ENCODE results near the gene USP48. TPM values are rescaled to one million over a fixed set of nuclear protein-coding genes. Genes with fewer than 3 reads are reported as not detected.

The USP48 gene
- total and polyA plus RNA-seq, 2 donors (not counting 1 experiment from before 2014, with no cell fraction given), result 34.1 to 45.6 TPM

- Histone ChIP-seq H3K9me3 (ENCODE audit: control insufficient read depth, insufficient read depth, low read depth, low read length) (no peaks in the 10 kb centered on the region), H3K27me3 (ENCODE audit: control insufficient read depth, insufficient read depth, low read length) (no peaks in the 10 kb centered on the region), H2AFZ (ENCODE audit: low read length) (peak overlapping the region; percentile 71), H3K79me2 (ENCODE audit: control insufficient read depth, insufficient read depth, low read length) (peaks cover 34% of the 10 kb centered on the region), H4K20me1 (ENCODE audit: control insufficient read depth, extremely low read depth, insufficient read depth, low read length) (no peaks in the 10 kb centered on the region), H3K4me2 (ENCODE audit: extremely low read depth, insufficient read depth, low read length) (peak overlapping the region; percentile 100), H3K4me1 (ENCODE audit: control insufficient read depth, extremely low read depth, insufficient read depth, low read length) (peaks cover 4% of the 10 kb centered on the region), H3K4me3 (replicated peaks in 1 of 4; ENCODE audit: control extremely low read depth in 1 of 4, insufficient read depth in 1 of 4, low read depth in 3 of 4, low read length in 4 of 4) (peak overlapping the region; percentile 76 to 98 (median 96)), H3K27ac (ENCODE audit: insufficient read depth, low read length) (peak overlapping the region; percentile 100), H3K36me3 (ENCODE audit: control insufficient read depth, insufficient read depth, low read length) (no peaks in the 10 kb centered on the region), H3K9ac (ENCODE audit: insufficient read depth, low read length) (peak overlapping the region; percentile 99)
- TF ChIP-seq CTCF (conservative IDR thresholded peaks at IDR 0.05 in 1 of 2, IDR thresholded peaks at IDR 0.05 in 1 of 2; ENCODE audit: low read depth in 1 of 2, low read length in 2 of 2) (no peak), EZH2 (IDR thresholded peaks at IDR 0.05; ENCODE audit: low read length, missing control alignments) (no peak)
- DNase-seq (ENCODE audit: low read depth in 2 of 2), result peak; percentile 76 to 96
Observed at GRCh38 chr1:21783679-21784603, 992 bp upstream of the USP48 start.

GRCh38 chr1:21782349-21782867 is 541 bp downstream of the USP48 start:
- no peak for TF ChIP-seq EZH2 (IDR thresholded peaks at IDR 0.05; ENCODE audit: low read length, missing control alignments)
- peak; percentile 11 to 36 for TF ChIP-seq CTCF (conservative IDR thresholded peaks at IDR 0.05 in 1 of 2, IDR thresholded peaks at IDR 0.05 in 1 of 2; ENCODE audit: low read depth in 1 of 2, low read length in 2 of 2)
- H3K27me3 ChIP-seq (ENCODE audit: control insufficient read depth, insufficient read depth, low read length), result no peaks in the 10 kb centered on the region
- no peaks in the 10 kb centered on the region for H3K9me3 ChIP-seq (ENCODE audit: control insufficient read depth, insufficient read depth, low read depth, low read length)
- H3K9ac ChIP-seq (ENCODE audit: insufficient read depth, low read length), result peak overlapping the region; percentile 99
- H3K79me2 ChIP-seq (ENCODE audit: control insufficient read depth, insufficient read depth, low read length), result peaks cover 50% of the 10 kb centered on the region
- H3K27ac ChIP-seq (ENCODE audit: insufficient read depth, low read length), result peak overlapping the region; percentile 100
- no peaks in the 10 kb centered on the region for H4K20me1 ChIP-seq (ENCODE audit: control insufficient read depth, extremely low read depth, insufficient read depth, low read length)
- peak; percentile 56 to 57 for DNase-seq (ENCODE audit: low read depth in 2 of 2)
- H3K4me2 ChIP-seq (ENCODE audit: extremely low read depth, insufficient read depth, low read length), result peak overlapping the region; percentile 89
- peak overlapping the region; percentile 76 to 98 (median 90) for H3K4me3 ChIP-seq (replicated peaks in 1 of 4; ENCODE audit: control extremely low read depth in 1 of 4, insufficient read depth in 1 of 4, low read depth in 3 of 4, low read length in 4 of 4)
- peaks cover 4% of the 10 kb centered on the region for H3K4me1 ChIP-seq (ENCODE audit: control insufficient read depth, extremely low read depth, insufficient read depth, low read length)
- peak overlapping the region; percentile 85 for H2AFZ ChIP-seq (ENCODE audit: low read length)
- H3K36me3 ChIP-seq (ENCODE audit: control insufficient read depth, insufficient read depth, low read length), result no peaks in the 10 kb centered on the region

GRCh38 chr1:21781815-21782348 is 1.1 kb downstream of the USP48 start:
- peak; percentile 42 to 55 for DNase-seq (ENCODE audit: low read depth in 2 of 2)
- Histone ChIP-seq H4K20me1 (ENCODE audit: control insufficient read depth, extremely low read depth, insufficient read depth, low read length) (no peaks in the 10 kb centered on the region), H2AFZ (ENCODE audit: low read length) (peak overlapping the region; percentile 85), H3K9ac (ENCODE audit: insufficient read depth, low read length) (peak overlapping the region; percentile 99), H3K36me3 (ENCODE audit: control insufficient read depth, insufficient read depth, low read length) (no peaks in the 10 kb centered on the region), H3K4me2 (ENCODE audit: extremely low read depth, insufficient read depth, low read length) (peak overlapping the region; percentile 89), H3K79me2 (ENCODE audit: control insufficient read depth, insufficient read depth, low read length) (peaks cover 55% of the 10 kb centered on the region), H3K27ac (ENCODE audit: insufficient read depth, low read length) (peak overlapping the region; percentile 100), H3K4me3 (replicated peaks in 1 of 4; ENCODE audit: control extremely low read depth in 1 of 4, insufficient read depth in 1 of 4, low read depth in 3 of 4, low read length in 4 of 4) (peak overlapping the region; percentile 76 to 98 (median 90)), H3K9me3 (ENCODE audit: control insufficient read depth, insufficient read depth, low read depth, low read length) (no peaks in the 10 kb centered on the region), H3K4me1 (ENCODE audit: control insufficient read depth, extremely low read depth, insufficient read depth, low read length) (peaks cover 4% of the 10 kb centered on the region), H3K27me3 (ENCODE audit: control insufficient read depth, insufficient read depth, low read length) (no peaks in the 10 kb centered on the region)
- TF ChIP-seq CTCF (conservative IDR thresholded peaks at IDR 0.05 in 1 of 2, IDR thresholded peaks at IDR 0.05 in 1 of 2; ENCODE audit: low read depth in 1 of 2, low read length in 2 of 2) (no peak), EZH2 (IDR thresholded peaks at IDR 0.05; ENCODE audit: low read length, missing control alignments) (no peak)
